HepG2 (cell line): Measurements from ENCODE around the gene ZNF239.
"Not testable (repeated sequence)": the region's sequence is repeated elsewhere in the genome, so short reads cannot be mapped to it uniquely, and the experiment has no call there.

Experiments used
- CREM ChIP-seq, 2 experiments: sonication (generic) in 1 of 2; formaldehyde crosslinking in 1 of 2; IDR thresholded peaks; 2 replicates each; pipeline versions ENCODE4 v1.4.0 to v1.6.1; 2016 to 2020; ENCODE audit warnings: antibody characterized with exemption in 1 of 2, mild to moderate bottlenecking in 1 of 2, missing genetic modification reagents in 1 of 2
- FOXJ3 ChIP-seq: sonication (generic); formaldehyde crosslinking; IDR thresholded peaks from 2 replicates; pipeline ENCODE4 v1.4.0; 2020; ENCODE audit warnings: missing genetic modification reagents, mild to moderate bottlenecking, borderline replicate concordance
- POLR2G ChIP-seq: fragments of 200-400 bp; formaldehyde crosslinking; IDR thresholded peaks from 2 replicates; pipeline ENCODE4 v1.6.1; 2018; ENCODE audit warnings: mild to moderate bottlenecking, low read depth, low read length, moderate library complexity
- SIN3A ChIP-seq: IDR thresholded peaks from 2 replicates; pipeline ENCODE4 v1.6.1; 2011; ENCODE audit warnings: low read depth, mild to moderate bottlenecking, control low read depth, low read length, borderline replicate concordance
- SRSF9 ChIP-seq: fragments of 200-400 bp; formaldehyde crosslinking; IDR thresholded peaks from 2 replicates; pipeline ENCODE4 v1.6.1; 2018; ENCODE audit warnings: borderline replicate concordance, mild to moderate bottlenecking, low read depth, low read length; ENCODE audit not compliant: insufficient read depth, poor library complexity, severe bottlenecking
- ZNF354B ChIP-seq: sonication (generic); formaldehyde crosslinking; IDR thresholded peaks from 2 replicates; pipeline ENCODE4 v1.8.0; 2022; ENCODE audit warnings: mild to moderate bottlenecking, missing genetic modification reagents
- TF ChIP-seq, protein P1 (sequence below): sonication (generic); formaldehyde crosslinking; IDR thresholded peaks from 2 replicates; pipeline ENCODE4 v1.4.0; 2020; ENCODE audit warnings: mild to moderate bottlenecking, missing genetic modification reagents, borderline replicate concordance

DNA sequence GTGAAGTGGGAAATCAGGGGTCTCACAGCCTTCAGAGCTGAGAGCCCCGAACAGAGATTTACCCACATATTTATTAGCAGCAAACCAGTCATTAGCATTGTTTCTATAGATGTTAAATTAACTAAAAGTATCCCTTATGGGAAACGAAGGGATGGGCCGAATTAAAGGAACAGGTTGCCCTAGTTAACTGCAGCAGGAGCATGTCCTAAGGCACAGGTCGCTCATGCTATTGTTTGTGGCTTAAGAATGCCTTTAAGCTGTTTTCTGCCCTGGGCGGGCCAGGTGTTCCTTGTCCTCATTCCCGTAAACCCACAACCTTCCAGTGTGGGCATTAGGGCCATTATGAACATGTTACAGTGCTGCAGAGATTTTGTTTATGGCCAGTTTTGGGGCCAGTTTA, 27.2 kb upstream of the ZNF239 start:
- TF ChIP-seq CREM (IDR thresholded peaks at IDR 0.05); CREM (CRISPR knock-in tag; IDR thresholded peaks at IDR 0.05); FOXJ3 (CRISPR knock-in tag); SIN3A; ZNF354B (CRISPR knock-in tag); SRSF9; POLR2G: not testable (repeated sequence)
- TF ChIP-seq, protein P1, sequence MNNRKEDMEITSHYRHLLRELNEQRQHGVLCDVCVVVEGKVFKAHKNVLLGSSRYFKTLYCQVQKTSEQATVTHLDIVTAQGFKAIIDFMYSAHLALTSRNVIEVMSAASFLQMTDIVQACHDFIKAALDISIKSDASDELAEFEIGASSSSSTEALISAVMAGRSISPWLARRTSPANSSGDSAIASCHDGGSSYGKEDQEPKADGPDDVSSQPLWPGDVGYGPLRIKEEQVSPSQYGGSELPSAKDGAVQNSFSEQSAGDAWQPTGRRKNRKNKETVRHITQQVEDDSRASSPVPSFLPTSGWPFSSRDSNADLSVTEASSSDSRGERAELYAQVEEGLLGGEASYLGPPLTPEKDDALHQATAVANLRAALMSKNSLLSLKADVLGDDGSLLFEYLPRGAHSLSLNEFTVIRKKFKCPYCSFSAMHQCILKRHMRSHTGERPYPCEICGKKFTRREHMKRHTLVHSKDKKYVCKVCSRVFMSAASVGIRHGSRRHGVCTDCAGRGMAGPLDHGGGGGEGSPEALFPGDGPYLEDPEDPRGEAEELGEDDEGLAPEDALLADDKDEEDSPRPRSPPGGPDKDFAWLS (CRISPR knock-in tag): not testable (repeated sequence)
